Measurements from ENCODE around the gene PRH2.

Gene PRH2

DNA sequence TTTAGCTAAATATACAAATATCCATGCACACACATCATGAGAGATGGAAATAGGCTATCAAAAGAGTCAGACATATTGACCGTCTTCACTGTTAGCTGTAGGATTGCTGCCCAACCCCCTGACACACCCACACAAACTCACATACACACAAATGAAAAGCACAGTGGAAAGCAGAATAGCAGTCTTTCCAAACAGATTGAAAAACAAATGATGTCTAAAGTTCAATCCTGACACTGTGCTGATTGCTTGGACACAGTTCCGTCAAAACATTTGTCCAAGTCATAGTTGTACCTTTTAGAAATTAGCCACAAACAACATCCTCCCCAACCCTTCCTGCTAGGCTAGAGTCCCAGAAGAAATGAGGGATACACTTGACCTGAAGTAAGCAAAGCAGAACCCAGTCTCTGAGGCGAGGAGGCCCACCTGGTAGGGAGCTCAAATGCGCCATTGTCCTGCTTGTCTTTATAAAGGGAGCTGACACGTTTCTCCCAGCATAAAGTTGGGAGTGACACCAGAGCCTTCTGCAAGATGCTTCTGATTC, at the start of gene PRH2:
Gene PRH2 (plus strand): TSS at position 491 of the 541 bp plus-strand sequence. CDS start 38 bp downstream, at position 529.
- DNase-seq, result no peak

DNA sequence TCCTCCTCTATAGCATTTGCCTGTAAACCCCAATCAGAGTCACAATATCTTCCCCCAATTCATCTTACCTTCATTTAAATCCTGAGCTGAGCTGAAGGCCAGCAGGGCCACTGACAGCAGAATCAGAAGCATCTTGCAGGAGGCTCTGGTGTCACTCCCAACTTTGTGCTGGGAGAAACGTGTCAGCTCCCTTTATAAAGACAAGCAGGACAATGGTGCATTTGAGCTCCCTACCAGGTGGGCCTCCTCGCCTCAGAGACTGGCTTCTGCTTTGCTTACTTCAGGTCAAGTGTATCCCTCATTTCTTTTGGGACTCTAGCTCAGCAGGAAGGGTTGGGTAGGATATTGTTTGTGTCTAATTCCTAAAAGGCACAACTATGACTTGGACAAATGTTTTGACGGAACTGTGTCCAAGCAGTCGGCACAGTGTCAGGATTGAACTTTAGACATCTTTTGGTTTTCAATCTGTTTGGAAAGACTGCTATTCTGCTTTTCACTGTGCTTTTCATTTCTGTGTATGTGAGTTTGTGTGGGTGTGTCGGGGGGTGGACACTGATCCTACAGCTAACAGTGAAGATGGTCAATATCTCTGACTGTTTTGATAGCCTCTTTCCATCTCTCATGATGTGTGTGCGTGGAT, 44.8 kb upstream of the PRH2 start, which contains the start of gene PRH1:
Gene PRH1 (minus strand): TSS at position 170 of the 640 bp plus-strand sequence. CDS start 38 bp downstream, at position 132.
- no peak for DNase-seq

DNA sequence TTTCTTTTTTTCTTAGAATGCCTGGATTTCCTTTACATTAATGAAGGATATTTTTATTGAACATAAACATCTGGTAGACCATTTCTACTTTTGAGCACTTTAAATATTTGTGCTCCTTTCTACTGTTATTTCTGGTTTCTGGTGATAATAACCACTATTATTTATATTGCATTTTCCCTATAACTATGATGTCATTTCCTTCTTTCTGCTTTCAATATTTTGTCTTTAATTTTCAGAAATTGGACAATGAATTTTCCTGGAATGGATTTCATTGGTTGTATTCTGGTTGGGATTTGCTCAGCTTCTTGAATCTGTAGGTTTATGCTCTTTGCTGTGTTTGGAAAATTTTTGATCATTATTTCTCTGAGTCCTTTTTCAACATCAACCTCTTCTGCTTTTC, 39.8 kb upstream of the PRH2 start:
- DNase-seq, result no peak

DNA sequence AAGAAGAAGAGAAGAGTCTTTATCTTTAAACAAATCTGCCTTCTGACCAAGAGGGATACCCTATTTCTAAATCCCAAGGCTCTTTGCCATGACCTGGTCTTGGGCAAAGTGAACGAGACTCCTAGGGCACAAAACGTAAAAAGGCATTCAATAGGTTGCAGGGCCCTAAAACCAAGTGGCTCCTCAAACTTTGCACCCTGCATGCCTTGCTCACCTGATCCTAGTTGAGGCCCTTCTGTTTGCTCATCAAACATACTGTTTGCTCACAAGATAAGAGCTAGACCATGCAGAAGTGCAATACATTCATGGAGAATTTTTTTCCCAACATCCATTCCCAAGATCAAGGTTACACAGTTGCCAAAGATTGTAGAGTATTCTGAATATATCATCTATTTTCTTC, 37.1 kb upstream of the PRH2 start:
- DNase-seq, result no peak

DNA sequence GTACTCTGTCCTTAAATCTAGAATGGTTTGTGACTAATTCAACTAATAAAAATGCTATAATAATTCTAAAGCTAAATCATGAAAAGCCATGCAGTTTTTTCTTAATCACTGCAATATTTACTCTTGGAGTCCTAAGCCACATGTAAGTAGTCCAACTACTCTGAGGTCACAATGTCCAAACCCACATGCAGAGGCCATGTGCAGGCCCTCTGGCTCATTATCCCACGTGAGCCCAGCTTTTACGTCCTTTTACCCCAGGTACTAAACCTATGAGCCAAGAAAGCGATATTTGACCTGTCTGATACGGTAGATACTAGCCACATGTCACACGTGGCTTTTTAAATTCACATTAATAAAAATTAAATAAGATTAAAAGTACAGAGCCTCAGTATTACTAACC, 32.2 kb upstream of the PRH2 start:
- no peak for DNase-seq

DNA sequence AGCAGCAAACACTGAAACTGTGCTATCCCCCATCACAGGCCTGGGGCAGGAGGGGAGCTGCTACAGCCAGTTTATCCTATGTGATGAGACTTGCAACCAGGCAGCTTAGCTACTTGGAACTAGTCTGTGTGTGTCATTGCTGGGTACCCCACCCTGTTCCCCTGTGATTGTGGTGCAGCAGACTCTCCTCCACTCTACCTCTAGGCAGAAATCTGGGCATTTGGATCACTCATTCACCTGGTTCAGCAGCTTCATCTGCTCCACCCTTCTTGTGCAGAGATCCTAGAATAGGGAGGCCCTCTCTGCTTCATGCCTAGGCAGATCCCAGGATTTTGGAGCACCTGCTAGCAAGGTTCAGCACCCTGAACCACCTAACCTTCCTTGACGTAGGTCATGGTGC, 28.5 kb upstream of the PRH2 start:
- DNase-seq, result no peak

DNA sequence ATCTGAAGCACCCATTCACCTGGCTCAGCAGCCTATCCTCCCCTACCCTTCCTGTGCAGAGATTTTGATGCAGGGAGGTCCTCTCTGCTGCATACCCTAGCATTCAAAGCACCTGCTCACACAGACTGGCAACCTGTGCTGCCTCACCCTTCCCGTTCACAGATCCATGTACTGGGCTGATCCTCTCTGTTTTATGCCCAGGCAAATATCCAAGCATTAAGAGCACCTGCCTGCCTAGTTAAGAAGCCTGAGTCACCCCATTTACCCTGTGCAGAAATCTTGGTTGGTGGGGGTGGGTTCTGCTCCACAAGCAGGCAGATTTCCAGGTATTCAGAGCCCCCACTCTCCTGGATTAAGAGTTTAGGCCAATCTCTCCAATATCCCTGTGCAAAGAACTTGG, 28.1 kb upstream of the PRH2 start:
- no peak for DNase-seq

DNA sequence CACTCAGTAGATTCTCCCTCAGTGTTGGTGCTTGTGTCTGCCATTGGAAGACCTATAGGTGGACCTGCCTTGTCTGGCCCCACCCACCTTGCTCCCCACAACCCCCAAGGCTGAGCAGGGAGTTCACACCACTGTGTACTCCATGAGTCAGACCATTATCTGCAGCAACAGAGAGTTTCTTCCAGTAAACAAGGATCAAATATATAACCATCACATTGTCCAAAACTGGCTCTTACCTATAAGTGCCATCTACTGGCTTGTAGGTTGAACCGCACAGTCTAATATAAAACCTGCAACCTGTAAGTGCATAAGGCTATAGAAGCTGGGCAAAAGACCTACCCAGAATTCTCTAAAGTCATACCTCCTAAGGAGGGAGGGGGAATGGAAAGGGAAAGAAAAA, 27.6 kb upstream of the PRH2 start:
- DNase-seq, result no peak

DNA sequence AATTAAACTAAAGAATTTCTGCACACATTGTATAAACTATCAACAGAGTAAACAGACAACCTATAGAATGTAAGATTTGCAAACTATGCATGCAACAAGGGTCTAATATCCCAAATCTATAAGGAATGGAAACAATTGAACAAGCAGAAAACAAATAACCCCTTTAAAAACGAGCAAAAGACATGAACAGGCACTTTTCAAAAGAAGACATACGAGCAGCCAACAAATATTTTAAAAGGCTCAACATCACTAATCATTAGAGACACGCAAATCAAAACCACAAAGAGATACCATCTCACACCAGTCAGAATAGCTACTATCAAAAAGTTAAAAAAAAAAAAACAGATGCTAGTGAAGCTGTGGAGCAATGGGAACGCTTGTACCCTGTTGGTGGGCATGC, 24.4 kb upstream of the PRH2 start:
- no peak for DNase-seq

DNA sequence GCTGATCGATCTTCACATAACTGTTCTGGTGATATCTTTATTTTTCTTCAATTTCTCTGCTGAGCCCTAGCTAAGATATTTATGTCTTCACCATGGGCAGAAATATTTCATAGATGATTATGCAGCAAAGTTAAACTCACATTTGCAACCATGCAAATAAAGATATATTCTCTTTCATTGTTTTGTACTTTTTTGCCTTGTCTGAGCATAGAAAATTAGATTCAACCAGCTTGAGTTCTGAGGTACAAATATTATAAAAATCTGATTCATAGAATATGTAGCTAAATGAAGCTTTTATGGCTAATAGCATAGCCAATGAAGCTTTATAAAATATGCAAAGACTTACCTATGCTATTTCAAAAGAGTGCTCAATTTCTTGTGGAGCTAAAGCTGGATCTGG, 19.6 kb upstream of the PRH2 start, which contains the start of gene TAS2R13:
Gene TAS2R13 (minus strand): TSS at position 101 of the 400 bp plus-strand sequence. CDS start 264 bp downstream, outside the sequence.
- DNase-seq, result no peak

DNA sequence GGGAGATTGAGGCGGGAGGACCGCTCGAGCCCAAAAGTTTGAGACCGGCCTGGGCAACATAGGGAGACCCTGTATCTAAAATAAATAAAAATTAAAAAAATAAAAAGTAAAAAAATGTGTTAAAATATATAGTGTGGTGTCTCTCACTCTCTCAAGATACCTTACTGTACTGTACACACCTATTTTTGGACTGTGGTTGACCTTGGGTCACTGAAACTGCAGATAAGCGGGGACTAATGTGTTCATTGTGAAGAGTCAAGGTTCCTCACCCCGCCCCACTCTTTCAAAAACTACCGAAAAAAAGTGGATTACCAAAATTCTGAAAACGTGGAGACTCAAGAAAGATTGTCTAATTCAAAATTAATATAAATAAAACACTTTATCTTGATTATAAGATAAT, 18.7 kb upstream of the PRH2 start:
- no peak for DNase-seq

DNA sequence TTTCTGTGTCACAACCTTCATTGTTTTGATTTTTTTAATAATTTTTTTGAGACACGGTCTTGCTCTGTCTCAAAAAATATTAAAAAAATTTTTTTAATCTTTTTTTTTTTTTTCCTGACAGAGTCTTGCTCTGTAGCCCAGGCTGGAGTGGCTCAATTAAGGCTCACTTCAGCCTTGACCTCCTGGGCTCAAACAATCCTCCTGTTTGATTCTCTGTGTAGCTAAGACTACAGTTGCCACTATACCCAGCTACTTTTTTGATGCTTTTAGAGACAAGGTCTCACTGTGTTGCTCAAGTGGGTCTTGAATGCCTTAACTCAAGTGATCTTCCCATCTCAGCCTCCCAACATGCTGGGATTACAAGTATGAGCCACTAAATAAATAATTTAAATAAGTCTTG, 9.2 kb upstream of the PRH2 start:
- no peak for DNase-seq

DNA sequence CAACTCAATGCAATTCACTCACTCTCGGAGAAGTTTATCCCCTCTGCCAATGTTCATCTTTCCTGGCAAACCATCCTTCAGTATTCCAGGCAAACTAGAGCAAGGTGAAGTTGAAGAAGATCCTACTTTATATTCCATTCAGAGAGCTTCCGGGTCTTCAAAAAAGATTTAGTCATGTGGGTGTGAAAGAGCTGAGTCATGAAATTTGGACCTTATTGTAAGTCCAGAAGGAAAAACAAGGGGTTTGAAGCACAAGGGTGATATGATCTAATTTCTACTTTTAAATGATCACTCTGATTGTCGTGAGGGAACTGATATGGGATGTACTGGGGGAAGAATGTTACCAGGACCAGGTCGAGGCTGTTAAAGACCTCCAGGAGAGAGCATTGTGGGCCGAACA, 2.8 kb upstream of the PRH2 start:
- DNase-seq, result no peak

DNA sequence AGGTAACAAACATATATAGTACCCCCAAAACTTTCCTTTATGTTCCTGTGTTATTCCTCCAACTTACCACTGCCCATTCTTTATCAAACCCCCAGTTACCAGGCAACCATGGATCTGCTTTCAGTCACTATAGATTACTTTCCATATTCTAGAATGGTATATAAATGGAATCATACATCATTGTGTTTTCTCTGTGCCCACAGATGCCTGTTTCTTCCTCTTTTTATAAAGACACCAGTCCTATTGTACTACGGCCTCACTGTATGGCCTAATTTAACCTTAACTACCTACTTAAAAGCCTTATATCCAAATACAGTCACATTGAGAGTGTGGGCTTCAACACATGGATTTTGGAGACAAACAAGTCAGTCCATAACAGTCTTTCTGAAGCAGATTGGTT, 7.5 kb downstream of the PRH2 start:
- DNase-seq, result no peak

DNA sequence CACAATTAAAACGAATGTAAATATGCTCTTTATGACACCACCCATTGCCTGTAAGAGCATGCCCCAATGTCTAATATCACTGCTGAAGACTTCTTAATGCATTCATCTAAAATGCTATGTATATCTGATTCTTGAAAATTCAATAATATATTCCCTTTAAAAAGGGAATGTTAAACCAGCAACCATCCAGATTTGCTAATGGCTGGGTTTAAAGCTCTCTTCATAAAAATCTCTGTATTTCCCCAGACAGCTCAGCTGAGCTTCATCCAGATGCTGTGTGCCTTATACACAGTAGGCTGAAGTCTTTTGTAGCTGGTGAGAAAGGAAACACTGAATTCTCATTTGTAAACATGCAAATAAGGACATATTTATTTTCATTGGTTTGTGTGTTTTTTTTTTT, 10.1 kb downstream of the PRH2 start, which contains the start of gene TAS2R14:
Gene TAS2R14 (minus strand): TSS at position 101 of the 400 bp plus-strand sequence. CDS start 56 bp downstream, at position 45.
- DNase-seq, result no peak

DNA sequence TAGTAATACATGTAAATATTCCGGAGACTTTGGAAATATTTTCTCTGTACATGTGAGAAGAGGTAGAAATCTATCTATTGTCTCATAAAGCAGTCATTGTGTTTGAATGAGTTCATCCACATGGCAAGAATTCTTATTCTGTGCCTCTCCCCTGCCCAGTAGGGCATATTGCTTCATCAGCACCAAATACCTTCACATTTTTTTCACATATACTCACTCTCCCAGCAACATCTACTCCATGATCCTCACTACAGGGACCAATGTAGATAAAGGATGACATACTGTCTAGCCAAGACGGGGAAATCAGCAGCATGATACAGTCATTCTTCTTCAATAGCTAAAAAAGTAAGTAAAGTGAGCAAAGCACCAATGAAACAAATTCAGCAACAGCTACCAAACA, 11.4 kb downstream of the PRH2 start:
- no peak for DNase-seq

DNA sequence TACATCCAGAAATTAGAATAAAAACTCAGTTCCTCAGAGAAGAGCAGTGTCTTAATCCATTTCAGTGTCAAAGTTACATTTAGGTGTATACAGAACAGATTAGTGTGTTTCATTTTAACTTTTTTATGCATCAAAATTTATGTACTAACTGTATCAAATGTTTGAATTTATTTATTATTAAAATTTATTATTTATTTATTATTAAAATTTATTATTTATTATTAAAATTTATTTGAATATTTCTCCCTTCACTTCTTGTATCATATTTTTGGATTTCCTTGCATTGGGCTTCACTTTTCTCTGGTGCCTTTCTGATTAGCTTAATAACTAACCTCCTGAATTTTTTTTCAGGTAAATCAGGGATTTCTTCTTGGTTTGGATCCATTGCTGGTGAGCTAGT, 12.3 kb downstream of the PRH2 start:
- no peak for DNase-seq

DNA sequence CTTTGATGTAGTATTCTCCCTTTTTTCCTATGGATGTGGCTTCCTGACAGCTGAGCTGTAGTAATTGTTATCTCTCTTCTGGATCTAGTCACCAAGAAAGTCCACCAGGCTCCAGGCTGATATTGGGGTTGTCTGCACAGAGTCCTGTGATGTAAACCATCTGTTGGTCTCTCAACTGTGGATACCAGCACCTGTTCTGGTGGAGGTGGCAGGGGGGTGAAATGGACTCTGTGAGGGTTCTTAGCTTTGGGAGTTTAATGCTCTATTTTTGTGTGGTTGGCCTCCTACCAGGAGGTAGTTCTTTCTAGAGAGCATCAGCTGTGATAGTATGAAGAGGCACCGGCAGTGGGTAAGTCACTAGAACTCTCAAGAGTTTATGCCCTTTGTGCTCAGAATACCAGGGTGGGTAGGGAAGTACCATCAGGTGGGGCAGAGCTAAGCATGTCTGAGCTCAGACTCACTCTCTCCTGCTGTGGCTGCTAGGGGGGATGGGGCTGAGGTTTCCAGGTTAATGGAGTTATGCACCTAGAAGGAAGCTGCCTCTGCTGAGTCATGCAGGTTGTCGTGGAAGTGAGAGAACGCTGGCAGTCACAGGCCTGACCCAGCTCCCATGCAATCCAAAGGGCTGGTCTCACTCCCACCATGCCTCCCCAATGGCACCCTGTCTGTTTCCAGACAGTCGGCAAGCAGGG, 13.0 kb downstream of the PRH2 start:
- DNase-seq, result no peak

DNA sequence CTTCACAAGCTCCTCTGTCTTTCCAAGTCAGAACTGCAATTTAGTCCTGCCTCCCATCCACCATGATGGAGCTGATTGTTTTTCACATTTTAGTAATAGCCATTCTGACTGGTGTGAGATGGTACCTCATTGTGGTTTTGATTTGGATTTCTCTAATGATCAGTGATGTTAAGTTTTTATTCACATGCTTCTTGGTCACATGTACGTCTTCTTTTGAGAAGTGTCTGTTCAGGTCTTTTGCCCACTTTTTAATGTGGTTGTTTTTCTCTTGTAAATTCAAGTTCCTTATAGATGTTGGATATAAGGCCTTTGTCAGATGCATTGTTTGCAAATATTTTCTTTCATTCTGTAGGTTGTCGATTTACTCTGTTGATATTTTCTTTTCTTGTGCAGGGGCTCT, 14.1 kb downstream of the PRH2 start:
- no peak for DNase-seq

DNA sequence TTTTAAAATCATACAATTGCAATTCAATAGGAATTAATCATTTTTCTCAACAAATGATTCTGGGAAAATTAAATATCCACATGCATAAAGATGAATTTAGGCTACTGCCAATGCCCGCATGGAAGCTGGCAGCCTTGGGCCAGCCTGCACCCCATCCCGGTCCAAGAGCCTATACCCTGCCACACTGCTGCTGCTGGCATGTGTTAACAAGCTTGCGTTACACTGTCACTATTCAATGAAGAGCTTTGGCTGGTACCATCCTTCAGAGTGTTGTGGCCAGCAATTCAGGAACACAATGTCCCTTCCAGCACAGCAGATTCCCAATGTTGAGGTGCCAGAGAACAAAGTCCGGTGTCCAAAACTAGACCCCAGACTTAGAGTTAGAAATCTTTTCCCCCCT, 23.6 kb downstream of the PRH2 start:
- no peak for DNase-seq

DNA sequence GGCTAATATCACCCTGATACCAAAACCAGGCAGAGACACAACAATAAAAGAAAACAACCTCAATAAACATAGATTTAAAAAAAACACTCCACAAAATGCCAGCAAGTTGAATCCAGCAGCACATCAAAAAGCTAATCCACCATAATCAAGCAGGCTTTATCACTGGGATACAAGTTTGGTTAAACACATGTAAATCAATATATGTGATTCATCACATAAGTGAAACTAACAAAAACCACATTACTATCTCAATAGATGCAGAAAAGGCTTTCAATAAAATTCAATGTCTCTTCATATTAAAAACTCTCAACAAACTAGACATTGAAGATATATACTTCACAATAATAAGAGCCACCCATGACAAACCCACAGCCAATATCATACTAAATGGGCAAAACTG, 27.0 kb downstream of the PRH2 start:
- DNase-seq, result no peak

DNA sequence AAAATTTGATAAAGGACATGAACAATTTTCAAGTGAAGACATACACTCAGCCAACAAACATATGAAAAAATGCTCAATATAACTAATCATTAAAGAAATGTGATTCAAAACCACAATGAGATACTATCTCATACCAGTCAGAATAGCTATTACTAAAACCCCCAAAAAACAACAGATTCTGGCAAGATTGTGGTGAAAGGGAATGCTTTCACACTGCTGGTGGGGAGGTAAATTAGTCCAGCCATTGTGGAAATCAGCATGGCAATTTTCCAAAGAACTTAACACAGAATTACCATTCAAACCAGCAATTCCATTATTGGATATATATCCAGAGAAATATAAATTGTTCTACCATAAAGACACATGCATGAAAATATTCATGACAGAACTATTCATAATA, 28.7 kb downstream of the PRH2 start:
- DNase-seq, result no peak

DNA sequence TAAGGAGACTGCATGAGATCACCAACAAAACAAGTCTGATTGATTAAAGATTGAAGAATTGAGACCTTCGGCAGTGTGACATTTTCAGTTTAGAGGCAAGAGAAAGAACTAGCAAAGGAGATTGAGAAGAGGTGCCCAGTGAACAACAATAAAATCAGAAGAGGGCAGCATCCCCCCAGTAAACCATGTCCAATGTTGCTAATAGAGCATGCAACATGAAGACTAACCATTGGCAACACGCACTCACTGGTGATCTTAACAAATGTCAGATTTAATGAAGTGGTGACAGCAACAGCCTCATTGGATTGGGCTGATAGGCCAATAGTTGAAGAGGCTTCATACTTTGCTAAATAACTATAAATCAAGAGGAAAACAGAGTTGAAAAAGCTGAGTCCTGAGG, 30.8 kb downstream of the PRH2 start:
- peak in 1 of 2 donors; percentile 28 for DNase-seq

DNA sequence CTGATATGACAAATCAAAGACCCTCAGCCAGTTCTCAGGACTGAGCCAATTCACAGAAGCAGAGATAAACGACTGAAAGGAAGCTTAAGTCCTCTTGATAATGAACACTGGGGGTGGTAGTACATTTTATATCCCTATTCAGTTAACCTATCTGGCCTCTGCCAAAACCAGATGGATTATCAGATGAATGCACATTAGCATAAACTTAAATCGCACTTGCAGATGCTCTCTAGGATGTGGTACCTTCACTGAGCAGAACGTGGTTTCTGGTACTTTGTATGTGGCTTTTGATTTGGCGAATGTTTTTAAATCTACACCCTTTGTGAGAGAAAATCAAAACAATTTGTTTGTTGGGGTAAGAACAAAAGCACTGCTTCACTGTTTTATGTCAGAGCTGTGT, 31.2 kb downstream of the PRH2 start:
- DNase-seq, result peak in 1 of 2 donors; percentile 18
